Measurements from ENCODE around the gene GAS2. TPM values are rescaled to one million over a fixed set of nuclear protein-coding genes. Genes with fewer than 3 reads are reported as not detected.

Gene GAS2
- total and polyA plus RNA-seq, 2 donors (not counting 1 experiment from before 2014, with no cell fraction given) = 0.27 to 1.2 TPM

DNA sequence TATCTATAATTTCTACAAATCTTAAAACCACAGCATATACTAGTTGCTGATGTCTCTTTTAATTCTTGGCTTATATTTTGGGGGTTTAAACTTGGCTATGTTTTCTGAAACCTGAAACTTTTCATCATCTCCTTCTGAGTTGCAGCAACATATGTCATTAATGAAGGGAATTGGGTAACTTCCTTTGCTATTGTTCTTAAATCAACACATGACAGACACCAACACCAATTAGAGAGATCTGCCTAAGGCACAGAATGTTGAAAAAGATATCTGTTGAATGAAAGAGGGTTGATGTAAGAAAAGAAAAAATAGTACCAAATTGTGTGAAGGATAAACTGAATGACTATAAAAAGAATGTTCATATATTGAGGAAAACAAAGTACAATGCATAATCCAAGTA is 10.3 kb upstream of the GAS2 start:
- peak in 1 of 2 donors; percentile 11 for DNase-seq (ENCODE audit: low read depth in 2 of 2)
- Histone ChIP-seq H3K9ac (ENCODE audit: insufficient read depth, low read length) (no peak overlapping the region), H3K36me3 (ENCODE audit: control insufficient read depth, insufficient read depth, low read length) (no peaks in the 10 kb centered on the region), H4K20me1 (ENCODE audit: control insufficient read depth, extremely low read depth, insufficient read depth, low read length) (no peaks in the 10 kb centered on the region), H3K79me2 (ENCODE audit: control insufficient read depth, insufficient read depth, low read length) (no peaks in the 10 kb centered on the region), H3K9me3 (ENCODE audit: control insufficient read depth, insufficient read depth, low read depth, low read length) (no peaks in the 10 kb centered on the region), H3K27ac (ENCODE audit: insufficient read depth, low read length) (no peak overlapping the region), H2AFZ (ENCODE audit: low read length) (no peak overlapping the region), H3K4me3 (replicated peaks in 1 of 4; ENCODE audit: control extremely low read depth in 1 of 4, insufficient read depth in 1 of 4, low read depth in 3 of 4, low read length in 4 of 4) (no peak overlapping the region), H3K27me3 (ENCODE audit: control insufficient read depth, insufficient read depth, low read length) (no peaks in the 10 kb centered on the region), H3K4me1 (ENCODE audit: control insufficient read depth, extremely low read depth, insufficient read depth, low read length) (no peaks in the 10 kb centered on the region), H3K4me2 (ENCODE audit: extremely low read depth, insufficient read depth, low read length) (no peak overlapping the region)
- TF ChIP-seq, protein P1, sequence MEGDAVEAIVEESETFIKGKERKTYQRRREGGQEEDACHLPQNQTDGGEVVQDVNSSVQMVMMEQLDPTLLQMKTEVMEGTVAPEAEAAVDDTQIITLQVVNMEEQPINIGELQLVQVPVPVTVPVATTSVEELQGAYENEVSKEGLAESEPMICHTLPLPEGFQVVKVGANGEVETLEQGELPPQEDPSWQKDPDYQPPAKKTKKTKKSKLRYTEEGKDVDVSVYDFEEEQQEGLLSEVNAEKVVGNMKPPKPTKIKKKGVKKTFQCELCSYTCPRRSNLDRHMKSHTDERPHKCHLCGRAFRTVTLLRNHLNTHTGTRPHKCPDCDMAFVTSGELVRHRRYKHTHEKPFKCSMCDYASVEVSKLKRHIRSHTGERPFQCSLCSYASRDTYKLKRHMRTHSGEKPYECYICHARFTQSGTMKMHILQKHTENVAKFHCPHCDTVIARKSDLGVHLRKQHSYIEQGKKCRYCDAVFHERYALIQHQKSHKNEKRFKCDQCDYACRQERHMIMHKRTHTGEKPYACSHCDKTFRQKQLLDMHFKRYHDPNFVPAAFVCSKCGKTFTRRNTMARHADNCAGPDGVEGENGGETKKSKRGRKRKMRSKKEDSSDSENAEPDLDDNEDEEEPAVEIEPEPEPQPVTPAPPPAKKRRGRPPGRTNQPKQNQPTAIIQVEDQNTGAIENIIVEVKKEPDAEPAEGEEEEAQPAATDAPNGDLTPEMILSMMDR (conservative IDR thresholded peaks at IDR 0.05 in 1 of 2, IDR thresholded peaks at IDR 0.05 in 1 of 2; ENCODE audit: low read depth in 1 of 2, low read length in 2 of 2) = no peak
- TF ChIP-seq EZH2 (IDR thresholded peaks at IDR 0.05; ENCODE audit: low read length, missing control alignments) = no peak

GRCh38 chr11:22657101-22657694 is 9.2 kb upstream of the GAS2 start:
- H3K9me3 ChIP-seq (ENCODE audit: control insufficient read depth, insufficient read depth, low read depth, low read length) = no peaks in the 10 kb centered on the region
- no peaks in the 10 kb centered on the region for H3K4me1 ChIP-seq (ENCODE audit: control insufficient read depth, extremely low read depth, insufficient read depth, low read length)
- H3K27ac ChIP-seq (ENCODE audit: insufficient read depth, low read length) = no peak overlapping the region
- DNase-seq (ENCODE audit: low read depth in 2 of 2) = no peak
- H3K4me3 ChIP-seq (replicated peaks in 1 of 4; ENCODE audit: control extremely low read depth in 1 of 4, insufficient read depth in 1 of 4, low read depth in 3 of 4, low read length in 4 of 4) = no peak overlapping the region
- no peaks in the 10 kb centered on the region for H3K27me3 ChIP-seq (ENCODE audit: control insufficient read depth, insufficient read depth, low read length)
- no peaks in the 10 kb centered on the region for H4K20me1 ChIP-seq (ENCODE audit: control insufficient read depth, extremely low read depth, insufficient read depth, low read length)
- H3K36me3 ChIP-seq (ENCODE audit: control insufficient read depth, insufficient read depth, low read length) = no peaks in the 10 kb centered on the region
- no peak overlapping the region for H3K4me2 ChIP-seq (ENCODE audit: extremely low read depth, insufficient read depth, low read length)
- H3K79me2 ChIP-seq (ENCODE audit: control insufficient read depth, insufficient read depth, low read length) = no peaks in the 10 kb centered on the region
- no peak overlapping the region for H3K9ac ChIP-seq (ENCODE audit: insufficient read depth, low read length)
- TF ChIP-seq EZH2 (IDR thresholded peaks at IDR 0.05; ENCODE audit: low read length, missing control alignments) = no peak
- TF ChIP-seq, protein P1 (conservative IDR thresholded peaks at IDR 0.05 in 1 of 2, IDR thresholded peaks at IDR 0.05 in 1 of 2; ENCODE audit: low read depth in 1 of 2, low read length in 2 of 2) = no peak
- no peak overlapping the region for H2AFZ ChIP-seq (ENCODE audit: low read length)

- Histone ChIP-seq H3K36me3 (ENCODE audit: control insufficient read depth, insufficient read depth, low read length) (no peaks in the 10 kb centered on the region), H3K9ac (ENCODE audit: insufficient read depth, low read length) (no peak overlapping the region), H3K4me3 (replicated peaks in 1 of 4; ENCODE audit: control extremely low read depth in 1 of 4, insufficient read depth in 1 of 4, low read depth in 3 of 4, low read length in 4 of 4) (no peak overlapping the region), H3K27me3 (ENCODE audit: control insufficient read depth, insufficient read depth, low read length) (no peaks in the 10 kb centered on the region), H3K27ac (ENCODE audit: insufficient read depth, low read length) (no peak overlapping the region), H3K4me1 (ENCODE audit: control insufficient read depth, extremely low read depth, insufficient read depth, low read length) (no peaks in the 10 kb centered on the region), H3K4me2 (ENCODE audit: extremely low read depth, insufficient read depth, low read length) (no peak overlapping the region), H3K79me2 (ENCODE audit: control insufficient read depth, insufficient read depth, low read length) (no peaks in the 10 kb centered on the region), H4K20me1 (ENCODE audit: control insufficient read depth, extremely low read depth, insufficient read depth, low read length) (no peaks in the 10 kb centered on the region), H2AFZ (ENCODE audit: low read length) (no peak overlapping the region), H3K9me3 (ENCODE audit: control insufficient read depth, insufficient read depth, low read depth, low read length) (no peaks in the 10 kb centered on the region)
- DNase-seq (ENCODE audit: low read depth in 2 of 2) = no peak
- TF ChIP-seq, protein P1 (conservative IDR thresholded peaks at IDR 0.05 in 1 of 2, IDR thresholded peaks at IDR 0.05 in 1 of 2; ENCODE audit: low read depth in 1 of 2, low read length in 2 of 2) = no peak
- TF ChIP-seq EZH2 (IDR thresholded peaks at IDR 0.05; ENCODE audit: low read length, missing control alignments) = no peak
These were observed 6.6 kb upstream of the GAS2 start for GRCh38 chr11:22659783-22660182.

All from fibroblast of lung (primary cell).